Hematopoietic multipotent progenitor cell treated with erythropoietin and hydrocortisone succinate and interleukin-3 and kit ligand, for 8 days (in vitro differentiated cells): ENCODE data around the gene DAGLB.
A peak's percentile ranks its signal among the peaks of the same experiment; 100 is the strongest.
"Not testable (repeated sequence)": the region's sequence is repeated elsewhere in the genome, so short reads cannot be mapped to it uniquely, and the experiment has no call there.

Source experiments
- DNase-seq: peaks from one replicate; pipeline ENCODE4 v3.0.0-alpha.2; 2015

The DAGLB gene

DNA sequence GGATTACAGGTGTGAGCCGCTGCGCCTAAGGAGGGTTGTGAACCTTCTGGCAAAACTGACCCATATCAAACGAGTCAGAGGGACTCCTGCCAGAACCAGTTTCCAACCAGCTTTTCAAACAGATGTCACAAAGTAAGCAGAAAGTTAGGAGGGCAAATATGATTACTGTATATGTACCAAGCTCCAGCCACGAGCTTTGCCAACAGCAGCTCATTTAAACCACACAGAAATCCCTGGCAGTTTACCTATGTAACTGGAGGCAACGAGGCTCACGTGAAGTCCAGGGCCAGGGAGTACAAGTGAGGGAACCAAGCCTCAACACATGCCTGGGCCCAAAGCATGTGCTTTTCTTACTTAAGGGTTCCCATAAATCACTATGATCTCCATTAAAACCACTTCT is 12.5 kb upstream of the DAGLB start:
- no peak for DNase-seq

DNA sequence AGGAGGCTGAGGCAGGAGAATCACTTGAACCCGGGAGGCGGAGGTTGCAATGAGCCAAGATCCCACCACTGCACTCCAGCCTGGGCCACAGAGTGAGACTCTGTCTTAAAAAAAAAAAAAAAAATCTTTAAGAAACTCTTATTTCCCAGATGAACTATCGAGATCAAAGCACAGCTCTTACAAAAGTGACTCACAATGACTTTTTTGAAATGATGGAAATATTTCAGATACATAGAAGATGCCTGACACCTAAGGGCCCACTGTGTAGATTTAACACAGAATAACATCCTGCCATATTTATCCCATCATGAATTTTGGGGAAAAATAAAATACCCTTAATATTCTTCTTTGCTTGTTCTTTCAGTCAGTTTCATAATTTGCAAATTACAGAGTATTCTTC is 10.9 kb upstream of the DAGLB start:
- not testable (repeated sequence) for DNase-seq

DNA sequence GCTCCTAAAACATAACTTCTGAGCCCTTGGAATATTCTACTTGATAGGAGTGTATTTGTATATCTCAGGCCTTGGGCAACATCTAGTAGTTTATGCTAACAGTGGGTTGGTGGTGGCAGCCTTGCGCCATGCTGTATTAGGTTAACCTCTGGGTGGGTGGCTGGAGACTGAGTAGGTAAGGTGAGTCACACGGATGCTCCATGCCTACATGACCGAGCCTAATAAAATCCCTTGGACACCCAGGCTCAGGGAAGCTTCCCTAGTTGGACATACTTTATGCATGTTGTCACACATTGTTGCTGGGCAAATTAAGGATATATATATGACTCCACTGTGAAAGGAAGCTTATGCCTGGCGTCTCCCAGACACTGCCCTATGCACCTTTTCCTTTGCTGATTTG is 6.0 kb upstream of the DAGLB start:
- no peak for DNase-seq

DNA sequence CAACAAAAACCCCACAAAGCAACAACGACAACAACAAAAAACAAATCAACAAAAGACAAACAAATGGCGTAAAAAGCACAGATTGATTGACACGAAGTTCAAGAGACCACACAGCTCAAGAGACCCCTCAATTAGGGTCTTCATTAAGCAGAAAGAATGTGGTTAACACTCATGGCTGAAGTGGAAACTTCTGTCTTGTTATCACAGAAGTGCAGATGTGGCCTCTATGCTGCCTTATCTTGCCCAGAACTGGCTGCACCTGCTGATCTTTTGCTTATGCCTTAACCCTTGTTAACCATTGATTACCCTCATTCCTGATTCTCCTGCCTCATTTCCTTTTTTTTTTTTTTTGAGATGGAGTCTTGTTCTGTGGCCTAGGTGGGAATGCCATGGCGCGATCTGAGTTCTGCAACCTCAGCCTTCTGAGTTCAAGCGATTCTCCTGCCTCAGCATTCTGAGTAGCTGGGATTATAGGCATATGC is 3.5 kb upstream of the DAGLB start:
- DNase-seq = peak; percentile 94

DNA sequence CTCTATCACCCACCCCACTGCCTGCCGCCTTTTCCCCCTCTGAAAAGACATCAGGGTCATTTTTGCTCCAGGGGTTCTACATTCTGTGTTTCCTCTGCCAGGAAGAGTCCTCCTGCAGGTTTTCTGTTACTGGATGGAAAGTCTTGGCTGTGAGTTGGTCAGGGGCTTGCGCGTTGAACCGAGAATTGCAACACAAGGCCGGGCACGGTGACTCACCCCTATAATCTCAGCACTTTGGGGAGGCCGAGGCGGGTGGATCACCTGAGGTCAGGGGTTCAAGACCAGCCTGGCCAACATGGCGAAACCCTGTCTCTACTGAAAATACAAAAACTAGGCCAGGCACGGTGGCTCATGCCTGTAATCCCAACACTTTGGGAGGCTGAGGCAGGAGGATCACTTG is 2.8 kb upstream of the DAGLB start:
- not testable (repeated sequence) for DNase-seq

DNA sequence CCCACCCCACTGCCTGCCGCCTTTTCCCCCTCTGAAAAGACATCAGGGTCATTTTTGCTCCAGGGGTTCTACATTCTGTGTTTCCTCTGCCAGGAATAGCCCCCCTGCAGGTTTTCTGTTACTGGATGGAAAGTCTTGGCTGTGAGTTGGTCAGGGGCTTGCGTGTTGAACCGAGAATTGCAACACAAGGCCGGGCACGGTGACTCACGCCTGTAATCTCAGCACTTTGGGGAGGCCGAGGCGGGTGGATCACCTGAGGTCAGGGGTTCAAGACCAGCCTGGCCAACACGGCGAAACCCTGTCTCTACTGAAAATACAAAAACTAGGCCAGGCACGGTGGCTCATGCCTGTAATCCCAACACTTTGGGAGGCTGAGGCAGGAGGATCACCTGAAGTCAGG is 2.1 kb upstream of the DAGLB start:
- DNase-seq = not testable (repeated sequence)

DNA sequence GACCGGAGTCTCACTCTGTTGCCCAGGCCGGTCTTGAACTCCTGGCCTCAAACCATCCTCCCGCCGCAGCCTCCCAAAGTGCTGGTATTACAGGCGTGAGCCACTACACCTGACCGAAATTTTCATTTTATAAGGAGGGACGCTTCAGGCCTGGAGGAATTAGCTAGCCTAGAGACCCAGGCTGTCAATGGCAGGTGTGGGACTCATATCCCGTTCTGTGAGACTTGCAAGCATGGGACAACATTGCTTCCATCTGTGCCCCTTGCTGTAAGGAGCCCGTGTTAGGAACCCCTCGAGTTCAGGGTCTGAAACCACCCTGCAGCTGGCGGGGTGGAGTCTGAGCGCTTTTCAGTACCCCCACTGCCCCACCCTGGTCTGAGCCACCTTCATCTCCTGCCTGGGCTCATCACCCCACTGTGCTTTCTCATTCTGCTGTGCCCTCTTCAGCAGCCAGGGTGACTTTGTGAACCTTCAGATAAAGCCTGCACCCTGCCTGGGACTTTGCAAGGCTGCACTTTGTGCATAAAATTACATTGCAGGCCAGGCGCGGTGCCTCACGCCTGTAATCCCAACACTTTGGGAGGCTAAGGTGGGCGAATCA is 1.3 kb upstream of the DAGLB start:
- peak; percentile 64 for DNase-seq

GRCh38 chr7:6446838-6447580 is 745 bp downstream of the DAGLB start:
- DNase-seq = peak; percentile 80

DNA sequence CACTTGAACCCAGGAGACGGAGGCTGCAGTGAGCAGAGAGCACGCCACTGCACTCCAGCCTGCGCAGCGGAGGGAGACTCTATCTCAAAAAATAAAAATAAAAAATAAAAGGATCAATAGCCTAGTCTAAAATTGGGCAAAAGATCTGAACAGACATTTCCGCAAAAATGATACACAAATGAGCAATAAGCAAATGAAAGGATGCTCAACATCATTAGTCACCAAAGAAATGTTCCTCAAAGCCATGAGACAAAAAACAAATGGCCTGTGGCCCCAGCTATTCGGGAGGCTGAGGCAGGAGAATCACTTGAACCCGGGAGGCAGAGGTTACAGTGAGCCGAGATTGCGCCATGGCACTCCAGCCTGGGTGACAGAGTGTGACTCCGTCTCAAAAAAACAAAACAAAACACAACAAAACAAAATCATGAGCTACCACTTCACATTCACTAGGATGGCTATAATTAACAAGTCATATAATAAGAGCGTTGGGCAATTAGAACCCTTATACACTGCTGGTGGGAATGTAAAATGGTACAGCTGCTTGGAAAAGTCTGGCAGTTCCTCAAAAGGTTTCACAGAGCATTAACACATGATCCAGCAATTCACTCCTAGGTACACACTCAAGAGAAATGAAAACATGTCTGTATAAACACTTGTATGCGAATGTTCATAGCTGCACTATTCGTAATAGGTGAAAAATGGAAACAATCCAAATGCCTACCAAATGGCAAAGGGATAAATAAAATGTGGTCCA is 3.1 kb downstream of the DAGLB start:
- DNase-seq = no peak

DNA sequence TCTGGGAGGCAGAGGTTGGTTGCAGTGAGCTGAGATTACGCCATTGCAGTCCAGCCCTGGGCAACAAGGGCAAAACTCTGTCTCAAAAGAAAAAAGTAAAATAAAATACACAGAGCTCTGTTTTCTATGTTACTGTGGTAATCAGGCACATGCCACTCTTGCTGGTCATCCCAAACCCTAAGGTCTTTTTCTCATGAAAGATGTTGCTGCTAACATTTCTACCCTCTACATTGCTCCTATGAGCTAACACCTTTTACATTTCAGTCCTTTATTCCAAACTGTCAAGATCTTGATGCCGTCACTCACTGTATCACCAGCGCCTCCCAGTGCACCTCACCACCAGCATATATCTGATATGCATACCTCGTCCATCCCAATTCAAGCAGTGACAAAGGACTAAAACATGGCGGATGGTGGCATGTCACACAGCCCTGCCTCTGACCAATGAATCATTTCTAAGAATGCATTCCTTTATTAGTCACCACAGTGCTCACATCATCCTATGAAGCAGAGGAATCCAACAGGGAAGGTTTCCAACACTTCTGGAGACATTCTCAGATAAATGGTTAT is 4.3 kb downstream of the DAGLB start:
- no peak for DNase-seq

- no peak for DNase-seq
These were observed 5.6 kb downstream of the DAGLB start for GRCh38 chr7:6442114-6442513.

DNA sequence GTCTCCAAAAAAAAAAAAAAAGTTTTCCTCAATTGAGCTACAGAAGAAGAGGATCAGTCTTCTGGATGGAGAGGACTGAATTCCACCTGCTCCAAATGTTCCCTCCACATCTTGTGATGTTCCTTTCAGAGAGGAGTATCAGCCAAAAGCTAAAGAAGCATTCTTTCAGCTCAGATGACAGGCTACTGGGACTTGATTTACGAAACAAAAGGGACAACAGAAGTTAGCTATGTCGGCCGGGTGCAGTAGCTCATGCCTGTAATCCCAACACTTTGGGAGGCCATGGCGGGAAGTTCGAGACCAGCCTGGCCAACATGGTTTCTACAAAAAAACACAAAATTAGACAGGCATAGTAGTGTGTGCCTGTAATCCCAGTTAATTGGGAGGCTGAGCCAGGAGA is 7.4 kb downstream of the DAGLB start:
- no peak for DNase-seq

GRCh38 chr7:6438427-6438826 is 9.3 kb downstream of the DAGLB start:
- no peak for DNase-seq

- no peak for DNase-seq
These were observed 10.5 kb downstream of the DAGLB start for GRCh38 chr7:6437251-6437650.

- DNase-seq = peak; percentile 43
These were observed 11.4 kb downstream of the DAGLB start for GRCh38 chr7:6436385-6436685.

DNA sequence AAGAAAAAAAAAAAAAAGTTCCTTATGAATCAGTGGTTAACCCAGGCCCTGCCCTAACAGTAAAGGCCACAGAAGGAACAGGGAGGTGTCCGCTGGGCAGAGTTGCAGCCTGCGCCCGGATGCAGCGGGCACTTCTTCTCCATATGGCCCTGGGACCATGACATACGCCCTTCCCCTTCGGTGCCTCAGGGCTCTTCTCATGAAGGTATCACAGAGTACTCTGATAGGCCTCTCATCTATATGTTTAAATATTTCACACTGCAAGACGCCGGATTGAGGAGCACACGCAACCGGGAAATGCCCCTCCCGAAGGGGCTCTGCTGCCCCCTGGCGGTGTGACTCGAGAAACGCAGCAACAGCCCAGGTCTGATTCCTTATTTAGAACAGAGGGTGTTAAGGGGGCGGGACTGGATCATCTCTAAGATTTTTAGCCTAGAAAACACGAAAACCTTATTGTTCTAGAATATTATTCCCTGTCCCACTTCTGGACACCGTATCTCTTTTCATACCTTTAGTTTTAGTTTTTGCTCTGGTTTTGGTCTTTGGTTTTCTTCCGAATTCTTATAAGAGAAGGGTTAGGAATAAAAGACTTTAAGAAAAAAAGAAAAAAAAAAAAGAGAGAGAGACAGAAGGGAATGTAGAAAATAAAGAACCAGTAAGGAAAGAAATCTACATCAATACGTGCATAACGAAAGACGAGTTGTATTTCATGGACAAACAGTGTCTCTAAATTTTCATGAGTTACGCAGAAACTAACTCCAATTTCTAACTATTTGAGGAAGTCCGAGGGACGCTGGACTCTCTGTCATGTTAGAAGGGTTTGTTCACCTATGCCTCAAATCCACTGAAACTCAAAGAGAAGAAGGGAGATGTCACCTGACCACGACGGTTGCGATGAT is 12.0 kb downstream of the DAGLB start:
- peak; percentile 90 for DNase-seq

DNA sequence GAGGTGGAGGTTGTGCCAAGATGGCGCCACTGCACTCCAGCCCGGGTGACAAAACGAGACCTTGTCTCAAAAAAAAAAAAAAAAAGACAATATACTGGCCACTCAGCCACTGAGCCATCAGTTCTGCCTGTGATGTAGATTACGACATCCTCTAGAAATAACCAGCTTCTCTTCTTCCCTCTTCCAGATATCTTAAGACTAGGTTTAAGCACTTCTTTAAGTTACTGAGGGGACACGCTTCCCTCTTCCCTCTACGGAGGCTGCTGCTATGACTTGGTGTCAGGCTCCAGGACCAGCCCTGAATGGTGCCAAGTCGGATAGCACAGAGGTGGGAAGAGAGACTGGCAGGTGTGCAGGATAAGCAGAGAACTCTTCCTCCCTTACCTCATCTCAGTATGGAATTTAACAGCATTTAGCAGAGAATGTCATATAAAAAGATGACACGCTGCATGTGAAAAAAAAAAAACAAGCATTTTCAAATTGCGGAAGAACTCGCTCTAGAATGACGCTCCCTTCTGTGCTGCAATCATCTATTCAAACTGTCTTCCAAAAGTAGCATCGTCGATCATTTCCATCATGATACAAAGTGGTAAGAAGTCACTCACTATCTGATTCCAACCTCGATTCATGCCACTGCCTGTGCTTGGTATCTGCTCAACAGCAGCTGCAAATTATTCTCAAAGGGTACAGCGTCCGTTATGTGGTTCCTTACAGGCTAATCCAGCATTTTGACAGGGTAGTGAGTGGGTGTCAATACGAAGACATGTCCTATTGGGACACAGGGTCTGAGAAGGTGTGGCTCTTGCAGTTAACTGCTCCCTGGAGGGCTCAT is 13.8 kb downstream of the DAGLB start:
- DNase-seq = no peak

DNA sequence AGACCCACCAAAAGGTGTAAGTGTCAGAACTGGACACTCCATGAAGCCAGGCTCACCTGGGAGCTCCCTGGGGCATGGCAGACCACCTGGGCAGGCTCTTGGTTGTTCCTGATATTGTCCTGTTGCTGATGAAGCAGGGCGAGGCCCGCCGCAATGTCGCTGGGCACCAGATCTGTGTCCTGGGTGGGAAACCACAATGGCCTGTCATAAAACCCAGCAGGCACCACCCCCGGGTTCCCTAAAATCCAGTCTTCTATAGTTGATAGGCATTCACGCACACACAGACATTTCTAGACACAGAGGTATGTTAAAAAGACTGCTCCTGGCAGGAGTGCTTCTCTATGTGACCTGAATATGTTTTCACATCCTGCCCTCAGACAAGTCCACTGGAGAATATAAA is 15.0 kb downstream of the DAGLB start:
- no peak for DNase-seq

GRCh38 chr7:6430974-6431373 is 16.8 kb downstream of the DAGLB start:
- DNase-seq = no peak

- peak; percentile 30 for DNase-seq
These were observed 17.3 kb downstream of the DAGLB start for GRCh38 chr7:6430271-6430940.

- no peak for DNase-seq
These were observed 21.8 kb downstream of the DAGLB start for GRCh38 chr7:6425948-6426347.
